ENCODE data around the gene BLOC1S5.
"Not testable (repeated sequence)": the region's sequence is repeated elsewhere in the genome, so short reads cannot be mapped to it uniquely, and the experiment has no call there.

BLOC1S5 gene

DNA sequence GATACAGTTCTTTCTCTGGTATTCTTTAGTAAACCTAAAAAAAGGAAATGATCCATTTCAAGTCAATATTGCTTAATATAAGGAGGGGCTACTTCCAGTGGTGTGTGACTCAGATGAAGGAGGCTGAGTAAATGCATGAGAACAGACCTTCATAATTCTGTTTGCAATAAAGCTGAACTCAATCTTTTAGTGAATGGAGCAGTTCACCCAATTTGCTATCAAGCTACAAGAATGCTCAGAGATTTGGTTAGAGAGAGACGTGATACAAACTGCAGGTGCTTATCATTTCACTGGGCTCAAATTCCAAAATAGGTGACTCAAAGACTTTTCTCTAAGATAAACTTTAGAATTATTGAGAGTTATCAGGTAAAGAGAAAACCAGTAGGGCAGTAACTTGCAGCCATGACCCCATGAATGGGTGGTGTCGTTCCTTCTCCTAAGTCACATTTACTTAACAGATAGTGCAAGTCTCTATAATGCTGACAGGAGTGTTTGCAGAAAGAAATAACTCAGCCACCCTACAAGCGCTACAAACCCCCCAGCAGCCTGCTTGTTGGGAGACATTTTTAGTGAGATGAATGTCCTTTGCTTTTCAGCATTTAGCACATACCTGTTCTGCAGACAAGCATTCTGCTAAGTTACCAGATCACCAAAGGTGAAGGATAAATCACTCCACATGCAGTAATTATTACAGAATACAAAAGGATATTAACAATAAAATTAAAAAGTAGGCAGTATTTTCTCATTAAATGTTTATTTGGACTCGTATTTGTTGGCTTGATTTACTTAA, 16.4 kb upstream of the BLOC1S5 start:
- peak; percentile 85 for DNase-seq

DNA sequence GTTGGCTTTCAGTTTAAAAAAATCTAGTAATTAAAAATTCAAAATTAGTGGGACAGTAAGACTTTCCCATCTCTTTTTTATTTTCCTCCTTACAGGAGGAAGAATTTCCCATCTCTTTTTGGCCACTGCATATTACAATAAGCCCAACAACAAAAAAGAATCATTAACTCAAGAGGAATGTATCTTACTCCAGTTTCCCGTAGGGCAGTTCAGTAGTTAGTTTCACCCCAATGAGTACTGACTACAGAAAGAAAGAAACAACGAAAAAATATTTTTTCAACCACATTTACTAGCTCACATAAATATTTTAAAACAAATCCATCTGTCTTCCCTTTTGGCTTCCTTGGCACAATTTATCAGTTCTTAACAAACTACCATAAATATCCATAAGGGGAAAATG, 14.9 kb upstream of the BLOC1S5 start:
- DNase-seq: no peak

DNA sequence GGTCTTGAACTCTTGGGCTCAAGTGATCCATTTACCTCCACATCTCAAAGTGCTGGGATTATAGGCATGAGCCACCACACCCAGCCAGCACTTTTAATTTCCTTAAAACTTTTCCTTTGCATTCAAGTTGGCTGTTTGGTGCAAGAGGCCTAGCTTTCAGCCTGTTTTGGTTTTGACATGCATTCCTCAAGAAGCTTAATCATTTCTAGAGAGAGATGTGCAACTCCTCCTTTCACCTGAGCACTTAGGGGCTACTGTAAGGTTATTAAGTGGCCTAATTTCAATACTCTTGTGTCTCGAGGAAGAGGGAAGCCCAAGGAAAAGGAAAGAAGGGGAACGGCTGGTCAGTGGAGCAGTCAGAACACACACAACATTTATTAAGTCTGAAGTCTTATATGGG, 13.8 kb upstream of the BLOC1S5 start:
- DNase-seq: no peak

DNA sequence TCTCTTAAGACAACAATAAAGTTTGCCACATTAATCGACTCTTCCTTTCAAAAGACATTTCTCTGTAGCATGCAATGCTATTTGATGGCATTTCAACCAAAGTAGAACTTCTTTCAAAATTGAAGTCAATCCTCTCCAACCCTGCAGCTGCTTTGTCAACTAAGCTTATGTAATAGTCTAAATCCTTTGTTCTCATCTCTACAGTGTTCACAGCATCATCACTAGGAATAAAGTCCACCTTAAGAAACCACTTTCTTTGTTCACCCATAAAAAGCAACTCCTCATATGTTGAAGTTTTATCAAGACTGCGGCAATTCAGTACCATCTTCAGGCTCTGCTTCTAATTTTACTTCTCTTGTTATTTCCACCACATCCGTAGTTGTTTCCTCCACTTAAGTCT, 11.5 kb upstream of the BLOC1S5 start:
- DNase-seq: no peak

DNA sequence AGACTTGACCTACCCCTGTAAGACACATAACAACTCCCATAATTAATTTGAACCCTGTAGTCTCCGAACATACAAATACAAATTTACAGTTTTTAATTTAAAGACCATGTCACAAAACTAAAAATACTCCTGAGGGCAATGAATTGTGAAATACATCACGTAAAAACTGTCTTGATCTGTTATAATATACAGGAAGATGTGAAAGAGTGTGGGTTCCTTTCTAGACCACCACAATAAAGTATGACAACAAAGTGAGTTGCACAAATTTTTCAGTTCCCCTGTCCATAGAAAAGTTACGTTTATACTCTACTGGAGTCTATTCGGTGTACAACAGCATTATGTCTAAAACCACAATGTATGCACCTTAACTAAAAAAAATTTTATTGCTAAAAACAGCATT, 11.0 kb upstream of the BLOC1S5 start:
- no peak for DNase-seq

DNA sequence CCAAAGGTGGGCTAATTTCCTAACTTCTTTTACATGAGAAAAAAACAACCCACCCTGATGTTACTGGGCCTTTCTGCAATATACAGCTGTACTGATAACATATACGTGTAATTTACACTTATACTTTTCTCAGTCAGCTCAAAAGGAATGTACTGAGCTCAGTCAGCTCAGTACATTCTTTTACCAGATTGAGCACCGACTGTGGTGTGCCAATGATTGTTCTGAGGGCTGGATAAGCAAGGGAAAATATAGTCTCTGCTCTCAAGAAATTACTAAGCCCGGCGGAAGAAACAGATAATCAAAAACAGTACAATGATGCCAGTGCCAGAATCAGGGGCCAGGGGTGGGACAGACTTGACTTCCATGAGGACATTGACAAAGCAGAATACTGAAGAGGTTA, 10.0 kb upstream of the BLOC1S5 start:
- no peak for DNase-seq

DNA sequence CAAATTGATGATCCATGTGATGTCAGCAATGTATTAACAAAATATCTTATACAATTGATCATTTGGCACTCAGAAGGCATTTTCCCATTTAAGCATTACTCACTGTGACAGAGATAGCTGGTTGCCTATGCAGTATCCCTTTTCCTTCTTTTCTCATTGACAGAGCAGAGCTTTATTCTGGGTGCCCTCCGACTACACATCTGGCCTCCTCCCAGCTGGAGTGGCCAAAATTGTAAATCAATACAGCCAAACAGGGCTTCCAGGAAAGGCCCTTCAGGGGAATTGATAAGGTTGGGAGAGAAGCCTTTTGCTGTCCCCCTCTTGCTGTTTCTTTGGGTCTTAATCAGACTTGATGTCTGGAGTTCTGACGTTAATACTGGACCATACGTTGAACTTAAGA, 9.6 kb upstream of the BLOC1S5 start:
- DNase-seq: no peak

DNA sequence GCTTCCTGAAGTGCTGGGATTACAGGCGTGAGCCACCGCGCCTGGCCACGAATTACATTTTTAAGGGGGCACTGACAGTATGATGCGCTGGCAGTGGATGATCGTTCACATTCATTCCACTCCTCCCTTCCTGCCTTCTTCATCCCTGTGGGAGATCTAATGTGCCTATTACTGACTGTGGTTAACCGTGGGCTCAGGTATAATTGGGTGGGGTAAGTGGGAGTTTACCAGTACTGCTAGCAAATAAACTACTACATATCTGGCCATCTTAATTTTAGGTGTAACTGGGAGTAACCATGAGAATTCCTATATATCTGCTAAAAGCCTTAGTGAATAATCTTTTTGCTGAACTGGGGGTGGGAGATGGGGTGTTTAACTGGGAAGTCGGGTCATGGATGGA, 6.5 kb upstream of the BLOC1S5 start:
- no peak for DNase-seq

DNA sequence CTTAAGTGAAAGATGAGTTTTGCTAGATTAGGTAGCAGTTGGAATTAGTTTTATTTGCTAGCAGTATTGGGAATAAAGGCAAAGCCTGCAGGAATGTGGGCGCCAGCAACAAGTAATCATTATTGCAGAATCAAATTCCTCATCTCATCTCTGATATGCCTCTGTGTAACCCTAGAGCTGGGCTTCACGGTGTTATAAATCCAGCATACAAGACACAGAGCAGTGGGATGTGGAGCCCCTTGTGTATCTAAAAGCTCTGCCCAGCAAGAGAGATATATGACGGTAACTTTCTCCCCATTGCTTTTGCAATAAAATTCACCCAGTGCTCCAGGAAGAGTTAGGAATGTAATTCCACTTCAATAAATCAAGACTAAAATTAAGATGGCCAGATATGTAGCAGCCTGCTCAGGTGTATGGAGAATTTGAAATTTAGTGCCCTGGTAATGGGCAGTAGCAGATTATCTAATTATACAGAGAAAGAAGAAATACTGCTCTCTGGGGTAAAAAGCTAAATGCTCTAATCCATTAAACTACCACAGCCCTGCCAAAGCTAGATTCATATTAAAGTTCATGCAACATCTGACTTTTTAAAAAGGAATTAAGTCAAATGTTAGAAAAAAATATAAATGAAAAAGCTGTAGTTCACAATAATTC, 5.6 kb upstream of the BLOC1S5 start:
- DNase-seq: no peak

DNA sequence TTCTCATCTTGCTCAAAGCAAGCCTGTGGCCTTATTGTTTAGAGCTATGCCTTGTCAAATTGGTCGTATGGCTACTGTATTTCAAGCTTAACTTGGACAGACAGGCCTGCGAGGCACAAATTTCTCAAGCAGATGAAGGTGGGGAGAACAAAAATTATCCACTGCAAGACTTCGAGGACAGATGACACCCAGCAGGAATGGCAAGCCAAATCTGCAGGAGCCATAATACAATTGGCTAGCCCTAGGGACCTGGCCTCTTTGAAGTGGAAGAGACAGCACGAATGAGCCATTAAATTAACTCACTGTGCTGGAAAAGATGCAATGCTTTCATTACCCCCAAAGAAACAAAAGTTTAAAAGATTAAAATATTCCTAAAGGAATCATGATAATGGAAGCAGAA, 5.0 kb upstream of the BLOC1S5 start:
- no peak for DNase-seq

DNA sequence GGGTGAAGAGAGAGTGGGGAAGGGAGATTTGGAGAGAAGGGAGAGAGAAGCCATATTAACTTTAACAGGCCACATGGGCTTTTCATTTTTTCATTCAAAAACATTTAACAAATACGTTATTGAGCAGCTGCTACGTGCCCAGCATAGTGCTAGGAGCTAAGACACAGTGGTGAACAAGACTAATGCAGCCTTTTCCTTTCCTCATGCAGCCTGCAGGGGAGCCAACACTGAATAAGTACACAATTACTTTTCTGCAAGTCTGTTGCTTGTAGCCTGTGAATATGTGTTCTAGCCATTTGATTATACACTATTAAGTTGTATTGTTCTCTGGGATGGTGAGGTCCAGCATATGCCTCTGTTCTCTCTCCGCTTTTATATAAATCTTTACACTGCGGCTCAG, 1.9 kb upstream of the BLOC1S5 start:
- DNase-seq: no peak

DNA sequence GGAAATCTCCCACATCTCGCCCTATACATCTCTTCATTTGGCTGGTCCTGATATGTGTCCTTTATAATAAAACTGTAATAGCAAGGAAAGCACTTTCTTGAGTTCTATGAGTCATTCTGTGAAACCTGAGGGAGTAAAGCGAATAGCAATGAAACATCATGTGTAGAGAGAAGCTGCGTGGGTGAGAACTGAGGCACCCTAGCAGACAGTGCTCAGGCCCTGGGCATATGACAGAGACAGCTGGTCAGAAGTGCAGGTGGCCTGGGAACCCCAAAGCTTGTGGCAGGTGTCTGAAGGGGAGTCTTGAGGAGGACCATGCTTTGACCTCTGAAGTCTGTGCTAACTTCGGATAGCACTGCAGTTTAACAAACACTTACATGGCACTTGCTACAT, 1.3 kb upstream of the BLOC1S5 start:
- no peak for DNase-seq

DNA sequence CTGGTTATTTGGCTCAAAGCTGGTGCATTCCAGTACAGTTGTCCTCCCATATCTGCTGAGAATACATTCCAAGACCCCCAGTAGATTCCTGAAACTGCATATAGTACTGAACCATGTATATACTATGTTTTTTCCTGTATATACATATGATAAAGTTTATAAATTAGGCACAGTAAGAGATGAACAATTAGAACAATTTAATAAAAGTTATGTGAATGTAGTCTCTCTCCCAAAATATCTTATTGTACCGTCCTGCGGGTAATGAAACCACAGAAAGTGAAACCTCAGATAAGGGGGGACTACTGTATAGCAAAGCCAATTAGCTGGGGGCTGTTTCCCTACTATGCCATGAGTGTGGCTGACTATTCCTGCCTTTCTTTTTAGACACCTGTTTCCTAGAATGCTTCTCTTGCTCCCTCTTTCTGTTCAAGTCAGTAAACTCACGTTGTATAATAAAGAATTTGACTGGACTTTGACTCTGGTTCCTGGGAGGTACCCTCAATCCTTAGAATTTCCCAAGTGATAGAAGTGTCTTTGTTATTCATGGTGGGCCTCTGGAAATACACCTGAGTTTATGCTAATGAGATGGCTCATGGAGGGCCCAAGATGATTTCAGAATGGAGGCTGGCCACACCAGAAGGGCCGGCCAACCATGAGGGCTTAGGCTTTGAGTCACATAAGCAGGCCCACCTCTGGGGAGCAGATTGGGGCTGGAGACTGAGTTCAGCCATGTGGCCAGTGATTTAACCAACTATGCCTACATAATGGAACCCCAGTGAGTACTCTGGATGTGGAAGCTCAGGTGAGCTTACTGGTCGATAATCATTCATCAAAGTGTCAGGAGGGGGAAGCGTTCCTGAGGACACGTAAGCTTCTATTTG, 689 bp upstream of the BLOC1S5 start:
- DNase-seq: no peak

DNA sequence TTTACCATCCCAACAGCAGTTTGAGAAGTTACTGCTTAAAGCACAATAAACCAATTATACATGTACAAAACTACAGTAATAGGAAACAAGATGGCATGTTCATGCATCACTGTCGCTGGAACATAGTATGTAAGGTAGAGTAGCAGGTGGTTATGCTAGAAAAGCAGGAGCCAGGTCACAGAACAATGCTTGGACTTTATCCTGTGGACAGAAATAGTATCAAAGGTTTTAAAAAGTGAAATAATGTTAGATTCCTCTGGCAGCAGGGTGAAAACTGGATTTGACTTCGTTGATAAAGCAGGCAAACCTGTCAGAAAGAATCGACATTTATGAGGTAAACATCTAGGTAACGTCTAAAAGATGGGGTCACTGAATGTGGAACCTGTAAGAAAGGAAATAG, 2.5 kb downstream of the BLOC1S5 start:
- DNase-seq: no peak

DNA sequence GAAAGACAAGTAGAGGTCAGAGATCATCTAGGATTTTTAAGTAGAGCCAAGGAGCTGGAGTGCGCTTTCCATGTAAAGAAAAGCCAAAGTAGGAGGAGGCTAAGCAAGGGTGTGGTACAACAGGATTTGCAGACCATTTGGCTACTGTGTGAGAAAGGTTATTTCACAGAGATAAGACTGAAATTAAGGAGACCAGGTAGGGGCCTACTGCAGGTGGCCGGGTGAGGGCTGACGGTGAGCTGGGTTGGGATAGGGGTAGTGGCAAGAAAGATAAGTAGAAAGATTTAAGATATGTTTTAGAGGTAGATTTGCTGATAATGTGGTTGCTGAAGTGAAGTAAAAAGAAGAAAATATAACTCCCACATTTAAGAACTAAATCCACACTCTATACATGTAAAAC, 3.8 kb downstream of the BLOC1S5 start:
- no peak for DNase-seq

DNA sequence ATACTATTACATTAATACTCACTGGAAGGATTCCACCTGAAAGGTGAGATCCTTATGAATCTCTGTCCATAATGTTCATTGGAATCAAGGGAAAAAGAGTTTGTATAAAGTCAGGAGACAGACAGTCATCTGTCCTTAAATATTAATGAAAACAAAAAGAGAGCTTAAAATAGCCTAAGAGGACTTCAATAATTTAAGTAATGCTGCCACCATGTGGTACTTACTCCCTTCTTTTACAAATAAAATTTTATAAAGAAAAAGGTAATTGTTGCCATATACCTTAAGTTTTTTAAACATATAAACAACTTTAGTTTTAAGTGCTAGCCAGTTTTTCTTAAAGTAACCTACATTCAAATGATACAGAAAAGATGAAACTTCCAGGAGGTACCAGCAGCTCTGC, 5.1 kb downstream of the BLOC1S5 start:
- peak; percentile 55 for DNase-seq

DNA sequence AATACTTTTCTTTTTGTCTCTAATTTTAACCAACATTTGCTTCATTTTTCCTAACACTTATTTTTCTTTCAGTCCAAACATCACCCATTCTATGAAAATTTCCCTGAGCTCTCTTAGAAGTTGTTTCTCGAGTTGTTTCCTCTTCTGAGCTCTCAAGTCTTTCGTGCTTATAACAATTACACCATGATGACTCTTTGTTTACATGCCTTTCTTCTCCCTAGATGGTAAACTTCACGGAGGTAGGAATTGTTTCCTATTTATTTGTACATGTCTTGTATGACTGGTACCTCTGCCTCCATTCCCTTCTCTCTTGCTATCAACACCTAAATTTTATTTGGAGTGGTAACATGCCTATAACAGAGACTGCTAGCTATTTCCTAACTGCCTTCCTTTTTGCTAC, 6.4 kb downstream of the BLOC1S5 start:
- no peak for DNase-seq

DNA sequence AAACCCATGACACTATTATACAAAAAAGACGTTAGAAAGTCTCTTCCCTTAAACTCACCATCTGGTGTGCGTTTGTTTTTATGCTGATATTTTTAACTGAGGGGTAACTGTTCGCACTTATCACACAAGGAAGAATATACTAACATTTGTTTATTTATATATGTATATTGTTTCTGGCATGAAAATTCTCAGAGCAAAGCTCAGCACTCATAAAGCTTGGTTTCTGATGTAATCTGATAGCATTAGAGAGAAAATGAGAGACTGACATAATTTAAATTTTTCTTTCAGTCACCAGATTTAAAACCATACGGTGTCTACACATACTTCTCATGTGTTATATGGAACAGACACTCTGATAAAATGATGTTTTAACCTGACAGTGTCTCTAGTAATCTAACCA, 6.9 kb downstream of the BLOC1S5 start:
- no peak for DNase-seq

DNA sequence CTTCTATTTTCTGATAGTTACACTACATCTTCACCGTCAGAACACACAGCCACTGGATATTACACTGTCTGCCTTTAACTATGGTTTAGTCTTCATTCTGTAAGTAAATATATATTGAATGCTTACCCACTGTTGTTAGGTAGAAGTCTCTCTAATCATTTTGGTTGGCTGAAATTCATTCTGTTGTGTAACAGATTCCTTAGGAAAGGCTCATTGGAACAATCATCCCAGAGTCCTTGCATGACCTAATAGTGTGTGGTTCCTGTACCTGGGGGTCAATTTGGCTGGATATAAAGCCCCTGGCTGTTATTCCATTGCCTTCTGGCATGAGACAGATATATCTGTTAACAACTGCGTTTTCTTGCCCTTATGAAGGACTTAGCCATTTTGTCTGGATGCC, 9.9 kb downstream of the BLOC1S5 start:
- DNase-seq: no peak

DNA sequence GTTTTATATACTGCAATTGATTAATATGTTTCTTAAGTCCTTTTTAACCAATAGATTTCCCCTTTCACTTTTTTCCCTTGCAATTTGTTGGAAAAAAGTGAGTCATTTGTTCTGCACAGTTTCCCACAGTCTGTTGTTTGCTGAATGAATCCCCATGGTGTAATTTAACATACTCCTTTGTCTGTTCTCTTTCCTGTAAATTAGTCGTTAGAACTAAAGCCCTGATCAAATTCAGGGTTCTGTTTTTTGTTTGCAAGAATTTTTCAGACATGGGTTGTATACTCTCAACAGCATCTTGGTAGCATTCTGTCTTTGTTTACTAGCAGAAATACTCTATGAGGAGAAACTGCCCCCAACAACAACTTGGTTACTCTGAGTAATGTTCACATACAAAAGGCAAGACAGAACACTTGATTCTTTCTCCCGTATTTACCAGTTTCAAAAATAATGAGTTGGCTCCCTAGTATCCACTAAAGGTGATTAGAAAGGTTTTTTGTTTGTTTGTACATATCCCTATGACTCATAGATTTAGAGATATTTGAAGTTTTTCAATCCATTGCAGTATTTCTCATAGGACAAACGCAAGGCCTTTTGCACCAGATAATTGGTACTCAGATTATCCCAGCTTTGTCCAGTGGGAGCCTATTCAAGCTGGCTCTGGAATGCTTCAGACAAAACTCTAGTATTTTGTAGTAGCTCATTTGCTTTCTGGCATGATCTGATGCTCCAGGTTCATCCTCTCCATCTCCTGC, 16.5 kb downstream of the BLOC1S5 start:
- DNase-seq: peak; percentile 43

DNA sequence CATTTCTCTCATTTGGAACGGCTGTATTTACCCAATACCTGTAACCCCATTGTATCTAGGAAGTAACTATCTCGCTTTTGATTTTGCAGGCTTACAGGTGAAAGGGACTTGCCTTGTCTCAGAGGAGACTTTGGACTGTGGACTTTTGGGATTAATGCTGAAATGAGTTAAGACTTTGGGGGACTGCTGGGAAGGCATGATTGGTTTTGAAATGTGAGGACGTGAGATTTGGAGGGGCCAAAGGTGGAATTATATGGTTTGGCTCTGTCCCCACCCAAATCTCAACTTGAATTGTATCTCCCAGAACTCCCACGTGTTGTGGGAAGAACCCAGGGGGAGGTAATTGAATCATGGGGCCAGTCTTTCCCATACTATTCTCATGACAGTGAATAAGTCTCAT, 18.4 kb downstream of the BLOC1S5 start:
- DNase-seq: not testable (repeated sequence)

DNA sequence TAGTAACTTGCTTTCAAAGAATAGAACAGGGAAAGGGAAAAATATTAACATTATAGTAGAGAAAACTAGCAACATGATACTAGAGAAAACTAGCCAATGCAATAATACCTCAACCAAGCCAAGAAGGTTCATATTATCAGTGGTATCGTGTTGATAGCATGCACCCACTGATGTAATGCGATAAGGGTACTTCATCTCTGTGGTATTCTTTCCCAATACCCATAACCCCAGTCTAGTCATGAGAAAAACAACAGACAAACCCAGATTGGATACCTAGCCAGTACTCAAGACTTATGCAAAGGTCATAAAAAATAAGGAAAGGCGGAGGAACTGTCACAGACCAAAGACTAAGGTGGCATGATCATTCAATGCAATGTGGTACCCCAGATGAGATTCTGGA, 21.0 kb downstream of the BLOC1S5 start:
- DNase-seq: no peak

DNA sequence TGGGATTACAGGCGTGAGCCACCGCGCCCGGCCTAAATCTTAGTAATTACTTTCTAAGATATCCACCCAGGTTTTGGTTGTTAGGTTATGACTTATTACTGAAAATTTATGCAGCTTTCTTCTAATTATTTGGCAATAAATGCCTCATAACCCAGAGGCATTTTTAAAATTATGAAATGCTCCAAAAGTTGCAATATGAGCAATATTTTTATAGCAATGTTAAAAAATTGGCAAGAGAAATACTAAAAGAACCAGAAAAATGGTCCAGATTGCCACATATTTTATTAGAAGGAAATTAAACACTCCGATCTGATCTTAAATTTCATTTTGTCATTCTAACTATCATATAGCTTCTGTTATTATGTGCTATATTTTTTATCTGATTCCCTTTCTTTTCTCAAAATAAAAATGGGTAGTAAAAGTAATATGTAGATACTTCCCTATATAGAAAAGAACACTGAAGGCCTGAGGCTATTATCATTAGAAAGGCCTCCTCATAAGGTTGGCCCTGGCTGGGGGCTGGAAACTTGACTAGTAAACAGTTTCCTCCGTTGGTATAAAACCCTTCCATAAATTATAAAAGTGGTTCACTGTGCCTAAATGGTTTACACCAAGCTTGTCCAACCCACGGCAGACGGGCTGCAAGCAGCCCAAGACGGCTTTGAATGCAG, 22.1 kb downstream of the BLOC1S5 start:
- no peak for DNase-seq
